ENCODE measurements around the gene IL1RAPL2.

- TF ChIP-seq CTCF (IDR thresholded peaks at IDR 0.05; ENCODE audit: low read depth, low read length), result no peak
- no peak for TF ChIP-seq EZH2phosphoT487 (IDR thresholded peaks at IDR 0.05; ENCODE audit: low read depth)
Measured at GRCh38 chrX:104803219-104803618, 237.2 kb downstream of the IL1RAPL2 start.

Data from OCI-LY3 (cell line).